GM10266 (cell line): ENCODE data around the gene TRNT1.

Experiments
- DNase-seq: peaks from one replicate; pipeline ENCODE4 v3.0.0; 2012; ENCODE audit errors: extremely low spot score
- CTCF ChIP-seq: IDR thresholded peaks from 2 replicates; pipeline ENCODE4 v1.5.1; 2012; ENCODE audit warnings: mild to moderate bottlenecking, low read depth; ENCODE audit not compliant: control insufficient read depth, insufficient read depth; ENCODE audit errors: missing control alignments

The TRNT1 gene

GRCh38 chr3:3086239-3086638, 40.5 kb upstream of the TRNT1 start:
- TF ChIP-seq CTCF = no peak
- DNase-seq = no peak

GRCh38 chr3:3087279-3087678, 39.5 kb upstream of the TRNT1 start:
- TF ChIP-seq CTCF = no peak
- no peak for DNase-seq

GRCh38 chr3:3087716-3088465, 38.8 kb upstream of the TRNT1 start:
- no peak for TF ChIP-seq CTCF
- DNase-seq = no peak

GRCh38 chr3:3089017-3089416, 37.7 kb upstream of the TRNT1 start:
- TF ChIP-seq CTCF = no peak
- DNase-seq = no peak

GRCh38 chr3:3097958-3098357, 28.8 kb upstream of the TRNT1 start:
- TF ChIP-seq CTCF = no peak
- DNase-seq = no peak

GRCh38 chr3:3101660-3102458, 24.9 kb upstream of the TRNT1 start:
- no peak for DNase-seq
- no peak for TF ChIP-seq CTCF

GRCh38 chr3:3102751-3103150, 24.0 kb upstream of the TRNT1 start:
- no peak for TF ChIP-seq CTCF
- DNase-seq = no peak
